SK-MEL-5 (cell line): ENCODE measurements around the gene FHOD3. TPM values are rescaled to one million over a fixed set of nuclear protein-coding genes. Genes with fewer than 3 reads are reported as not detected.
A peak's percentile ranks its signal among the peaks of the same experiment; 100 is the strongest.

Experiments used
- DNase-seq: peaks from one replicate; pipeline ENCODE4 v3.0.0-alpha.2; 2016; ENCODE audit warnings: low read depth, low spot score
- in situ Hi-C: cut with HindIII; loops from 2 replicates; pipeline ENCODE4 v1.10.0; 2016; ENCODE audit warnings: low sequenced_read_pairs, high pct_unique_total_duplicates, low pct_unique_long_range_greater_than_20kb
- total RNA-seq: library from RNA; depleted of rRNA; stranded (reverse); fragments of >200 nt; shearing (Covaris generic); gene quantifications from 2 replicates; pipeline ENCODE4 v1.2.3, GENCODE V29; 2014

The FHOD3 gene
- total RNA-seq, 1 experiment from 2014 or later = 2.4 TPM

- DNase-seq = no peak
- in situ Hi-C loops = no loop called here
Measured at GRCh38 chr18:36650266-36650665, 352.8 kb downstream of the FHOD3 start.

GRCh38 chr18:36650906-36651305 lies 353.4 kb downstream of the FHOD3 start:
- no peak for DNase-seq
- in situ Hi-C loops = no loop called here

- in situ Hi-C loops = no loop called here
- no peak for DNase-seq
Measured at GRCh38 chr18:36652503-36652902, 355.0 kb downstream of the FHOD3 start.

GRCh38 chr18:36653141-36653869 lies 355.8 kb downstream of the FHOD3 start:
- no peak for DNase-seq
- in situ Hi-C loops = no loop called here

GRCh38 chr18:36653870-36654269 lies 356.4 kb downstream of the FHOD3 start:
- DNase-seq = no peak
- in situ Hi-C loops = no loop called here

- no peak for DNase-seq
- in situ Hi-C loops = no loop called here
Measured at GRCh38 chr18:36655074-36655473, 357.6 kb downstream of the FHOD3 start.

- DNase-seq = no peak
- in situ Hi-C loops = no loop called here
Measured at GRCh38 chr18:36655930-36656329, 358.4 kb downstream of the FHOD3 start.

- no peak for DNase-seq
- in situ Hi-C loops = no loop called here
Measured at GRCh38 chr18:36658611-36659010, 361.1 kb downstream of the FHOD3 start.

GRCh38 chr18:36660311-36660710 lies 362.8 kb downstream of the FHOD3 start:
- no peak for DNase-seq
- in situ Hi-C loops = no loop called here

GRCh38 chr18:36661999-36662398 lies 364.5 kb downstream of the FHOD3 start:
- in situ Hi-C loops = no loop called here
- DNase-seq = peak; percentile 50

- no peak for DNase-seq
- in situ Hi-C loops = no loop called here
Measured at GRCh38 chr18:36663312-36663711, 365.8 kb downstream of the FHOD3 start.

GRCh38 chr18:36665952-36666351 lies 368.4 kb downstream of the FHOD3 start:
- no peak for DNase-seq
- in situ Hi-C loops = no loop called here

GRCh38 chr18:36667811-36668210 lies 370.3 kb downstream of the FHOD3 start:
- DNase-seq = no peak
- in situ Hi-C loops = no loop called here

- DNase-seq = no peak
- in situ Hi-C loops = no loop called here
Measured at GRCh38 chr18:36668349-36668748, 370.8 kb downstream of the FHOD3 start.

GRCh38 chr18:36672437-36673344 lies 375.2 kb downstream of the FHOD3 start:
- in situ Hi-C loops = no loop called here
- DNase-seq = peak; percentile 13

- DNase-seq = no peak
- in situ Hi-C loops = no loop called here
Measured at GRCh38 chr18:36673452-36673851, 375.9 kb downstream of the FHOD3 start.

GRCh38 chr18:36675076-36675475 lies 377.6 kb downstream of the FHOD3 start:
- in situ Hi-C loops = no loop called here
- DNase-seq = no peak

GRCh38 chr18:36675542-36675941 lies 378.0 kb downstream of the FHOD3 start:
- in situ Hi-C loops = no loop called here
- no peak for DNase-seq

GRCh38 chr18:36676629-36677028 lies 379.1 kb downstream of the FHOD3 start:
- in situ Hi-C loops = no loop called here
- no peak for DNase-seq
